Keratinocyte (primary cell): ENCODE results near the gene CDH13. TPM values are rescaled to one million over a fixed set of nuclear protein-coding genes. Genes with fewer than 3 reads are reported as not detected.

Source experiments
- DNase-seq: peaks from one replicate; pipeline ENCODE4 v3.0.0-alpha.2; 2011; ENCODE audit warnings: low read depth, missing footprints, low spot score
- FAIRE-seq: peaks from 2 replicates; lab custom pipeline; 2011; peaks lifted over from hg19 to GRCh38; lab: Jason Lieb, UNC
- H2AFZ ChIP-seq: 2 replicates; pipeline ENCODE4 v1.6.0; 2012; ENCODE audit warnings: low read length, control low read depth, inconsistent platforms; ENCODE audit not compliant: control insufficient read depth
- H3K27ac ChIP-seq: 2 replicates; pipeline ENCODE4 v1.5.1; 2011; ENCODE audit warnings: low read length; ENCODE audit not compliant: control insufficient read depth, insufficient read depth
- H3K27me3 ChIP-seq: 3 replicates; pipeline ENCODE4 v1.6.0; 2011; ENCODE audit warnings: low read length; ENCODE audit not compliant: control insufficient read depth, insufficient read depth; ENCODE audit errors: extremely low read depth
- H3K36me3 ChIP-seq, 2 experiments: 2 replicates in 1 of 2; 3 replicates in 1 of 2; pipeline ENCODE4 v1.5.1; 2011; ENCODE audit warnings: low read length in 2 of 2, mild to moderate bottlenecking in 1 of 2; ENCODE audit not compliant: control insufficient read depth in 2 of 2, insufficient read depth in 2 of 2; ENCODE audit errors: extremely low read depth in 1 of 2
- H3K4me1 ChIP-seq: 3 replicates; pipeline ENCODE4 v1.5.1; 2011; ENCODE audit warnings: low read length; ENCODE audit not compliant: control insufficient read depth, insufficient read depth; ENCODE audit errors: extremely low read depth
- H3K4me2 ChIP-seq: 3 replicates; pipeline ENCODE4 v1.6.0; 2011; ENCODE audit warnings: low read depth, low read length; ENCODE audit not compliant: control insufficient read depth, insufficient read depth; ENCODE audit errors: extremely low read depth
- H3K4me3 ChIP-seq, 3 experiments: fragments of 200-600 bp in 1 of 3; sonication (generic) in 1 of 3; 2 replicates in 2 of 3; 3 replicates in 1 of 3; pipeline ENCODE4 v1.5.1; 2011 to 2016; ENCODE audit warnings: low read length in 3 of 3, mild to moderate bottlenecking in 3 of 3, control low read depth in 2 of 3, inconsistent platforms in 1 of 3, low read depth in 1 of 3, mixed read lengths in 1 of 3, mixed run types in 1 of 3, moderate library complexity in 1 of 3; ENCODE audit not compliant: control insufficient read depth in 2 of 3, insufficient read depth in 2 of 3; ENCODE audit errors: extremely low read depth in 1 of 3
- H3K79me2 ChIP-seq: 2 replicates; pipeline ENCODE4 v1.6.0; 2012; ENCODE audit warnings: low read length; ENCODE audit not compliant: control insufficient read depth, insufficient read depth
- H3K9ac ChIP-seq: 3 replicates; pipeline ENCODE4 v1.6.0; 2011; ENCODE audit warnings: low read length; ENCODE audit not compliant: control insufficient read depth, insufficient read depth; ENCODE audit errors: extremely low read depth
- H3K9me1 ChIP-seq: 3 replicates; pipeline ENCODE4 v1.6.0; 2011; ENCODE audit warnings: low read length; ENCODE audit not compliant: control insufficient read depth, insufficient read depth; ENCODE audit errors: extremely low read depth
- H3K9me3 ChIP-seq: 2 replicates; pipeline ENCODE4 v1.5.1; 2012; ENCODE audit warnings: low read depth, low read length; ENCODE audit not compliant: control insufficient read depth
- H4K20me1 ChIP-seq: 3 replicates; pipeline ENCODE4 v1.6.0; 2011; ENCODE audit warnings: low read length; ENCODE audit not compliant: control insufficient read depth, insufficient read depth; ENCODE audit errors: extremely low read depth
- CTCF ChIP-seq, 3 experiments: IDR thresholded peaks in 1 of 3; conservative IDR thresholded peaks in 1 of 3; optimal IDR thresholded peaks in 1 of 3; 2 replicates in 2 of 3; 3 replicates in 1 of 3; pipeline versions ENCODE3 to v1.5.1; 2011; ENCODE audit warnings: low read length in 3 of 3, mild to moderate bottlenecking in 3 of 3, moderate library complexity in 2 of 3, control low read depth in 1 of 3, inconsistent platforms in 1 of 3; ENCODE audit not compliant: insufficient read depth in 2 of 3; ENCODE audit errors: extremely low read depth in 1 of 3
- EZH2 ChIP-seq: IDR thresholded peaks from one replicate; pipeline ENCODE4 v1.6.1; 2012; ENCODE audit warnings: inconsistent platforms, mild to moderate bottlenecking, low read length, moderate library complexity
- dilution Hi-C: fragments of 300-500 bp; cut with MboI; formaldehyde crosslinking; loops from one replicate; pipeline ENCODE4 v1.7.0; 2020; ENCODE audit warnings: low sequenced_read_pairs; ENCODE audit not compliant: extremely low pct_ligation_motif_present
- polyA plus RNA-seq, 5 experiments: library from polyadenylated mRNA; depleted of rRNA in 3 of 5; stranded (reverse) in 3 of 5; stranded (forward) in 1 of 5; unstranded in 1 of 5; fragments of >200 nt; gene quantifications; 1 replicate in 1 of 5; 2 replicates in 3 of 5; 3 replicates in 1 of 5; pipeline versions ENCODE4 v1.2.1 to v1.2.3, GENCODE V29; 2011 to 2012; ENCODE audit warnings: missing spikeins in 2 of 5, low read depth in 1 of 5, low replicate concordance in 1 of 5

The CDH13 gene
- polyA plus RNA-seq, 1 donor (not counting 4 experiments of a cell fraction or from before 2014, with no cell fraction given) = 111 TPM

GRCh38 chr16:82846806-82847205 lies 220.0 kb downstream of the CDH13 start:
- peaks cover 6% of the 10 kb centered on the region for H3K79me2 ChIP-seq
- H3K27me3 ChIP-seq = no peaks in the 10 kb centered on the region
- no peak for TF ChIP-seq EZH2
- TF ChIP-seq CTCF (optimal IDR thresholded peaks at IDR 0.05 in 1 of 3, IDR thresholded peaks at IDR 0.05 in 1 of 3, conservative IDR thresholded peaks at IDR 0.05 in 1 of 3; ENCODE audit: extremely low read depth in 1 of 3, insufficient read depth in 2 of 3, low read length in 3 of 3) = no peak
- H2AFZ ChIP-seq = no peak overlapping the region
- no peaks in the 10 kb centered on the region for H3K9me1 ChIP-seq
- H3K4me2 ChIP-seq = no peak overlapping the region
- H3K27ac ChIP-seq = no peak overlapping the region
- no peak overlapping the region for H3K9ac ChIP-seq
- peaks cover 4% of the 10 kb centered on the region for H3K4me1 ChIP-seq
- dilution Hi-C loops = no loop called here
- no peaks in the 10 kb centered on the region for H3K36me3 ChIP-seq
- H4K20me1 ChIP-seq = no peaks in the 10 kb centered on the region
- FAIRE-seq = no peak
- no peak overlapping the region for H3K4me3 ChIP-seq
- no peaks in the 10 kb centered on the region for H3K9me3 ChIP-seq
- DNase-seq = no peak

GRCh38 chr16:82848013-82848412 lies 221.2 kb downstream of the CDH13 start:
- Histone ChIP-seq H2AFZ (no peak overlapping the region), H4K20me1 (no peaks in the 10 kb centered on the region), H3K4me3 (no peak overlapping the region), H3K4me1 (peaks cover 4% of the 10 kb centered on the region), H3K79me2 (peaks cover 6% of the 10 kb centered on the region), H3K36me3 (no peaks in the 10 kb centered on the region), H3K9me3 (no peaks in the 10 kb centered on the region), H3K4me2 (no peak overlapping the region), H3K27me3 (no peaks in the 10 kb centered on the region), H3K9ac (no peak overlapping the region), H3K27ac (no peak overlapping the region), H3K9me1 (no peaks in the 10 kb centered on the region)
- dilution Hi-C loops = no loop called here
- DNase-seq (no peak), FAIRE-seq (peak; percentile 32)
- TF ChIP-seq EZH2 (no peak), CTCF (optimal IDR thresholded peaks at IDR 0.05 in 1 of 3, IDR thresholded peaks at IDR 0.05 in 1 of 3, conservative IDR thresholded peaks at IDR 0.05 in 1 of 3; ENCODE audit: extremely low read depth in 1 of 3, insufficient read depth in 2 of 3, low read length in 3 of 3) (no peak)
